NCI-H774 (cell line): ENCODE results near the gene CMTM1.

ENCODE experiments used
- DNase-seq: peaks from one replicate; lab custom pipeline; 2025; lab: John Stamatoyannopoulos, UW

The CMTM1 gene

GRCh38 chr16:66539623-66540469 lies 26.4 kb upstream of the CMTM1 start:
- no peak for DNase-seq

GRCh38 chr16:66541388-66542355 lies 24.6 kb upstream of the CMTM1 start:
- no peak for DNase-seq

GRCh38 chr16:66542396-66542795 lies 23.8 kb upstream of the CMTM1 start:
- DNase-seq = no peak

GRCh38 chr16:66543541-66543940 lies 22.7 kb upstream of the CMTM1 start:
- DNase-seq = no peak

- DNase-seq = no peak
These were observed 22.1 kb upstream of the CMTM1 start for GRCh38 chr16:66544016-66544757.

- DNase-seq = no peak
These were observed 18.9 kb upstream of the CMTM1 start for GRCh38 chr16:66547101-66547989.

- DNase-seq = no peak
These were observed 18.2 kb upstream of the CMTM1 start for GRCh38 chr16:66548068-66548467.

GRCh38 chr16:66548868-66549267 lies 17.4 kb upstream of the CMTM1 start:
- DNase-seq = no peak

GRCh38 chr16:66549284-66550131 lies 16.7 kb upstream of the CMTM1 start, which contains the start of gene TK2:
Gene TK2, minus strand, starts transcription at chr16:66550122. Its CDS starts 61 bp downstream, at chr16:66550061.
- DNase-seq = no peak

GRCh38 chr16:66551348-66551759 lies 14.9 kb upstream of the CMTM1 start:
- no peak for DNase-seq

- DNase-seq = no peak
These were observed 14.4 kb upstream of the CMTM1 start for GRCh38 chr16:66551788-66552285.

GRCh38 chr16:66552286-66553177 lies 13.7 kb upstream of the CMTM1 start, which contains the start of gene CKLF:
Gene CKLF, plus strand, starts transcription at chr16:66552576. Its CDS starts 140 bp downstream, at chr16:66552716.
- DNase-seq = peak; percentile 71

GRCh38 chr16:66553223-66553622 lies 13.0 kb upstream of the CMTM1 start:
- no peak for DNase-seq

GRCh38 chr16:66554021-66554420 lies 12.2 kb upstream of the CMTM1 start:
- DNase-seq = no peak

GRCh38 chr16:66554495-66554894 lies 11.7 kb upstream of the CMTM1 start:
- no peak for DNase-seq

GRCh38 chr16:66560107-66560506 lies 6.1 kb upstream of the CMTM1 start:
- no peak for DNase-seq

- no peak for DNase-seq
These were observed 4.7 kb upstream of the CMTM1 start for GRCh38 chr16:66561381-66562080.

GRCh38 chr16:66562409-66562808 lies 3.8 kb upstream of the CMTM1 start:
- DNase-seq = no peak
